RWPE2 (cell line): ENCODE measurements around the gene DUSP2.

ENCODE experiments used
- ATAC-seq: fragments of 200-7000 bp; cut with Tn5 transposase; 3 replicates; pipeline ENCODE4 v1.9.1; 2021; ENCODE audit warnings: low read depth
- DNase-seq: peaks from one replicate; pipeline ENCODE4 v3.0.0-alpha.2; 2020; ENCODE audit warnings: low spot score
- H3K27ac ChIP-seq: fragments of 450-650 bp; 2 replicates; pipeline ENCODE4 v1.5.1; 2017; ENCODE audit warnings: mild to moderate bottlenecking; ENCODE audit not compliant: poor library complexity, severe bottlenecking
- H3K27me3 ChIP-seq: fragments of 250-450 bp; sonication (Bioruptor Pico); 2 replicates; pipeline ENCODE4 v1.5.1; 2021; ENCODE audit warnings: mild to moderate bottlenecking, moderate library complexity; ENCODE audit not compliant: insufficient read depth, poor library complexity, severe bottlenecking
- H3K36me3 ChIP-seq: fragments of 250-450 bp; sonication (Bioruptor Pico); 2 replicates; pipeline ENCODE4 v1.5.1; 2020; ENCODE audit warnings: low read depth, mild to moderate bottlenecking, moderate library complexity
- H3K4me1 ChIP-seq: fragments of 250-450 bp; sonication (Bioruptor Pico); 2 replicates; pipeline ENCODE4 v1.5.1; 2021; ENCODE audit warnings: mild to moderate bottlenecking, moderate library complexity; ENCODE audit not compliant: insufficient read depth, poor library complexity, severe bottlenecking
- H3K4me3 ChIP-seq: fragments of 250-450 bp; sonication (Bioruptor Pico); 2 replicates; pipeline ENCODE4 v1.5.1; 2021; ENCODE audit warnings: mild to moderate bottlenecking, moderate library complexity; ENCODE audit not compliant: severe bottlenecking
- H3K9me3 ChIP-seq: fragments of 250-450 bp; sonication (Bioruptor Pico); 2 replicates; pipeline ENCODE4 v1.5.1; 2021; ENCODE audit warnings: mild to moderate bottlenecking, moderate library complexity; ENCODE audit not compliant: severe bottlenecking
- TF ChIP-seq, protein P1 (sequence below): fragments of 450-650 bp; IDR thresholded peaks from one replicate; pipeline ENCODE4 v1.5.1; 2017; ENCODE audit warnings: mild to moderate bottlenecking, moderate library complexity; ENCODE audit not compliant: poor library complexity, severe bottlenecking

DUSP2 gene

DNA sequence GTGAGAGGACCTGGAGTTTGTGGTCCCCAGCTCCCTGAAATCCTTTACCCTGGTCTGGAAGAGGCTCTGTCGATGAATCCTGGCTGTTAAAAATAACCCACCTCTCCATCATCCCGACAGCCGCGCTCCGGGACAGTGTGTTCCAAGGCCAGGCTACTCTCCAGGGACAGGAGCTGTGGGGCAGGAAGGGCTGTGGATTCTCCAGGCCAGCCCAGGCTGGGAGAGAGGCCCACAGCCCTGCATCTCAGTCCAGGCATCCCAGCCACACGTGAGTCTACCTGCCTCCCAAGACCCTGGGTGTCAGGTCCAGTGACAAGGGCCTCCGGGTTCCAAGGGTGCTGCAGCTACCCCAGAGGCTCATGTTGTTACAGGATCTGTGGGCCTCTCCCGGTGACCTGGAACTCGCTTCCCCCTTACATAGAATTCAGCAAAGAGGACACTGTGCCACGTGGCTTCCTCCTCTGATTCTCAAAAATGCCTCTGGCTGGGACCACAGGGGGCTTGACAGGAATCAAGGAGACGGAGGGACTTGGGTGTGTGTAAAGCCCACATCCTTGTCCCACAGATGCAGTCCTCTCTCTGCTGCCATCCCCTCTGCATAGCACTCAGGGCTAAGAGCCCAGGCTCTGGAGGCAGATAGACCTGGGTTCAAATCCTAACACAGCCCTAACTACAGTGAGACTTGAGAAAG is 46.2 kb downstream of the DUSP2 start:
- Histone ChIP-seq H3K9me3 (no peaks in the 10 kb centered on the region), H3K27ac (no peak overlapping the region), H3K27me3 (no peaks in the 10 kb centered on the region), H3K4me3 (no peak overlapping the region), H3K4me1 (peaks cover 7% of the 10 kb centered on the region), H3K36me3 (no peaks in the 10 kb centered on the region)
- DNase-seq (peak; percentile 29), ATAC-seq (no peak)
- TF ChIP-seq, protein P1, sequence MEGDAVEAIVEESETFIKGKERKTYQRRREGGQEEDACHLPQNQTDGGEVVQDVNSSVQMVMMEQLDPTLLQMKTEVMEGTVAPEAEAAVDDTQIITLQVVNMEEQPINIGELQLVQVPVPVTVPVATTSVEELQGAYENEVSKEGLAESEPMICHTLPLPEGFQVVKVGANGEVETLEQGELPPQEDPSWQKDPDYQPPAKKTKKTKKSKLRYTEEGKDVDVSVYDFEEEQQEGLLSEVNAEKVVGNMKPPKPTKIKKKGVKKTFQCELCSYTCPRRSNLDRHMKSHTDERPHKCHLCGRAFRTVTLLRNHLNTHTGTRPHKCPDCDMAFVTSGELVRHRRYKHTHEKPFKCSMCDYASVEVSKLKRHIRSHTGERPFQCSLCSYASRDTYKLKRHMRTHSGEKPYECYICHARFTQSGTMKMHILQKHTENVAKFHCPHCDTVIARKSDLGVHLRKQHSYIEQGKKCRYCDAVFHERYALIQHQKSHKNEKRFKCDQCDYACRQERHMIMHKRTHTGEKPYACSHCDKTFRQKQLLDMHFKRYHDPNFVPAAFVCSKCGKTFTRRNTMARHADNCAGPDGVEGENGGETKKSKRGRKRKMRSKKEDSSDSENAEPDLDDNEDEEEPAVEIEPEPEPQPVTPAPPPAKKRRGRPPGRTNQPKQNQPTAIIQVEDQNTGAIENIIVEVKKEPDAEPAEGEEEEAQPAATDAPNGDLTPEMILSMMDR, result no peak

DNA sequence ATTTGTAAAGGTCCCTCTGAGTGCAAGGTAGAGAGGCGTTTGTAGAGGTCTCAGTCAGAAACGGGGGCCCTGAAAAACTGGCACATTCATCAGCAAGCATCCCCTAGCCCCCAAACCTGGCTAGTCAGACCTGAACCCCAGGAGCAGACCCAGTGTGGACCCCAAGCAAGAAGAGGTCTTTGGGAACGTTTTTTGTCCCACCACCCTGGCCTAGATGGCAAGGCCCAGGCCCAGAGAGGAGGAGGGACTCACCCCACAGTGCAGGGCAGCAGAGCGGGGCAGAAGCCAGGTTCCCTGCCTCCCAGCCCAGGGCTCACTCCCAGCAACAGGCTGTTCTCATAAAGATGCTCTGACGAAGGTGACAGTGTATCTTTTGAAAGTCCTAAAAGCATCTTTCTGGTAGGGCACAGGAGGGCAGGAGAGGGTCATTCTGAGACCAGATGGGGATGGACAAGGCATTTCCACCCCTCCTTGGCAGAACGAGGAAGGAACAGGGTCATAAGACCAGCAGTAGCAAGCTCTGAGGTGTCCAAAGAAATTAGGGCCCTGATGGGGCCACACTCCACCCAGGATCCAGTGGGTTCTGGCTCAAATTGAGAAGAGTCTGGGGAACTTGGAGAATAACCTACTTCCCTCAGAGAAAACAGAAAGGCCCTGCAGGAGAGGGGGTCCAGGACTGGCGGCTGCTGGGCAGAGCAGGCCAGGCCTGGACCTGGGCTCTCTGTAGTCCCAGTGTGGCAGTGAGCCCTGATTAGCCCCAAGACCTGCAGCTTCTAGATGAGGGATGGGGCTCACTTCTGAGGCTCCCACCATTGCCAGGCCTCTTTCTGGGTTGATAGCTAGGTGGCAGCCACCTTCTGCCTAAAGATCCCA is 47.1 kb downstream of the DUSP2 start:
- H3K4me3 ChIP-seq, result no peak overlapping the region
- peaks cover 7% of the 10 kb centered on the region for H3K4me1 ChIP-seq
- H3K27me3 ChIP-seq, result no peaks in the 10 kb centered on the region
- TF ChIP-seq, protein P1, result no peak
- ATAC-seq, result no peak
- no peak overlapping the region for H3K27ac ChIP-seq
- H3K9me3 ChIP-seq, result no peaks in the 10 kb centered on the region
- H3K36me3 ChIP-seq, result no peaks in the 10 kb centered on the region
- DNase-seq, result peak; percentile 28

DNA sequence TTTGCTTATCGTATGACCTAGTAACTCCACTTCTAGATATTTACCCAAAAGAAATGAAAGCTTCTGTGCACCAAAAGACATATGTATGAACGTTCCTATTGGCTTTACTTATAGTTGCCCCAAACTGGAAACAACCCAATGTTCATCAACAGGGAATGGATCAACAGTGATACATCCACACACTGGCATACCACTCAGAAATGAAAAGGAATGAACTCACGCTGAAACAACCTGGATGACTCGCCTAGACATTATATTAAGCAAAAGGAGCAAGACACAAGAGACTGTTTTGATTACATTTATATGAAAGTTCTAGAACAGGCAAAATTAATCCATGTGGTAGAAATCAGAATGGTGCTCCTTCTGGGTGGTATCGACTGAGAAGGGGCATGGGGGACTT is 47.8 kb downstream of the DUSP2 start:
- peaks cover 7% of the 10 kb centered on the region for H3K4me1 ChIP-seq
- ATAC-seq (no peak), DNase-seq (no peak)
- no peak overlapping the region for H3K27ac ChIP-seq
- TF ChIP-seq, protein P1, result no peak
- H3K4me3 ChIP-seq, result no peak overlapping the region
- H3K36me3 ChIP-seq, result no peaks in the 10 kb centered on the region
- no peaks in the 10 kb centered on the region for H3K9me3 ChIP-seq
- H3K27me3 ChIP-seq, result no peaks in the 10 kb centered on the region

DNA sequence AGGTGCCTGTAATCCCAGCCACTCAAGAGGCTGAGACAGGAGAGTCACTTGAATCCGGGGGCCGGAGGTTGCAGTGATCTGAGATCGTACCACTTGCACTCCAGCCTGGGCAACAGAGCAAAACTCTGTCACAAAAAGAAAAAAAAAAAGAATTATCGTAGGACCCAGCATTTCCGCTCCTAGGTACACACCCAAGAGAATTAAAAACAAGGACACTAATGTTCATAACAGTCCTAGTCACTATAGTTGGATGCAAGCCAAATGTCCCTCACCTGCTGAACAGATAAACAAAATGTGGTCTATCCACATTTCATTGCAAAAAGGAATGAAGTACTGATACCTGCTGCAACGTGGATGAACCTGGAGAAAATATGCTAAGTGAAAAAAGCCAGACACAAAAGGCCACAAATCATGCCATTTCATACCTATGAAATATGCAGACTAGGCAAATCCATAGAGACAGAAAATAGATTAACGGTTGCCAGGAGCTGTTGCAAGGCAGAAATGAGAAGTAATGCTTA is 50.1 kb downstream of the DUSP2 start:
- TF ChIP-seq, protein P1, result no peak
- Histone ChIP-seq H3K4me3 (no peak overlapping the region), H3K27ac (no peak overlapping the region), H3K4me1 (peaks cover 4% of the 10 kb centered on the region), H3K27me3 (no peaks in the 10 kb centered on the region), H3K36me3 (no peaks in the 10 kb centered on the region), H3K9me3 (no peaks in the 10 kb centered on the region)
- DNase-seq (no peak), ATAC-seq (no peak)

DNA sequence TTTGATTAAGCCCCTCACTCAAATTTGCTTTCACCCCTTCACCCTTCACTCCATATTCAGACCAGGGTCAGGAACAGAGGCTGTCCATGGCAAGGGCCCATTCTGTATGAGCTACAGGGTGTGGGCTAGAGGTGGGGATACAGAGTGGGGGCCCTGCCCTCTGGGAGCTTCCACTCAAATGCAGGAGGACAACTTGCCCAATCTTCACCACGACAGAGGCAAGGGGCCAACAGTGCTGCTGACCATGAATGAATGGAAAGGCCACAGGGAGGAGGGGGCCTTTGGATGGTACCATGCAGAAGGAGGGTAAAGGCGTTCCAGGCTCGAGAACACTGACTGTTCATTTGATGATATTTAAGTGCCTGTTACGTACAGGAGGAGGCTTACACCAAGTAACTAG is 51.7 kb downstream of the DUSP2 start:
- DNase-seq, result no peak
- Histone ChIP-seq H3K4me3 (no peak overlapping the region), H3K9me3 (no peaks in the 10 kb centered on the region), H3K27ac (no peak overlapping the region), H3K27me3 (no peaks in the 10 kb centered on the region), H3K4me1 (no peaks in the 10 kb centered on the region), H3K36me3 (no peaks in the 10 kb centered on the region)
- ATAC-seq, result no peak
- TF ChIP-seq, protein P1, result no peak
